ENCODE measurements around the gene PRELID1. TPM values are rescaled to one million over a fixed set of nuclear protein-coding genes. Genes with fewer than 3 reads are reported as not detected.

Gene PRELID1
- total RNA-seq, 1 experiment from 2014 or later, result 275 TPM

DNA sequence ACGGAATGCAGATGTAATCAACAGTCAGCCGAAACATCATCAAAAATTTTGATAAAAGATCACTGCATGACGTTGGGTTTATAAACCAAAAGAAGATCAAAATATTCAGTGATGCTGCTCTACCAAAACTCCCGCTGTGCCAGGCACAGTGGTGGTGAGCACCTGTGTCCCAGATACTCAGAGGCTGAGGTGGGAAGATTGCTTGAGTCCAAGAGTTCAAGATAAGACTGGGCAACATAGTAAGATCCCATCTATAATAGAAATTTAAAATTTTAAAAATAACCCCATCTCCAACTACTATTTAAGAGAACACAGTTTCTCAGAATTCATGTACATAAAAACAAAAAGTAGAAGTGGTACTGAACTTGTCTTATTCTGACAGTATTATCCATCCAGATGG is 44.1 kb downstream of the PRELID1 start:
- in situ Hi-C loops (cut with HindIII; ENCODE audit: low pct_unique_long_range_greater_than_20kb, low sequenced_read_pairs), result no loop called here
- BruUV-seq (replicated peaks), result TSS peak; percentile 7
- TF ChIP-seq TCF7L2 (IDR thresholded peaks at IDR 0.05; ENCODE audit: low read depth, low read length) (no peak), REST (IDR thresholded peaks at IDR 0.05; ENCODE audit: insufficient read depth in 1 of 2, low read depth in 2 of 2, low read length in 1 of 2) (no peak), SIN3A (IDR thresholded peaks at IDR 0.05; ENCODE audit: borderline replicate concordance, insufficient read depth, low read depth, low read length) (no peak), CTCF (IDR thresholded peaks at IDR 0.05) (no peak), POLR2AphosphoS5 (IDR thresholded peaks at IDR 0.05; ENCODE audit: low read depth, low read length) (no peak)
- DNase-seq (ENCODE audit: low read depth, low spot score) (no peak), ATAC-seq (no peak)
- CTCF ChIA-PET, result no interaction called here
- no peak overlapping the region for H3K4me3 ChIP-seq (ENCODE audit: low read depth in 2 of 2, low read length in 2 of 2)
- H3K27ac ChIP-seq (ENCODE audit: low read length), result no peak overlapping the region
- H3K27me3 ChIP-seq (ENCODE audit: control insufficient read depth, insufficient read depth, low read length), result no peaks in the 10 kb centered on the region
- no peaks in the 10 kb centered on the region for H3K9me3 ChIP-seq (ENCODE audit: control insufficient read depth, insufficient read depth, low read depth, low read length)
- peaks cover 23% of the 10 kb centered on the region for H3K4me1 ChIP-seq (ENCODE audit: control insufficient read depth, insufficient read depth, low read length)
- no peaks in the 10 kb centered on the region for H3K36me3 ChIP-seq (ENCODE audit: control insufficient read depth, insufficient read depth, low read length)
- POLR2A ChIA-PET, result no interaction called here
- intact Hi-C loops (cut with micrococcal nuclease; ENCODE audit: unreplicated experiment), result no loop called here

DNA sequence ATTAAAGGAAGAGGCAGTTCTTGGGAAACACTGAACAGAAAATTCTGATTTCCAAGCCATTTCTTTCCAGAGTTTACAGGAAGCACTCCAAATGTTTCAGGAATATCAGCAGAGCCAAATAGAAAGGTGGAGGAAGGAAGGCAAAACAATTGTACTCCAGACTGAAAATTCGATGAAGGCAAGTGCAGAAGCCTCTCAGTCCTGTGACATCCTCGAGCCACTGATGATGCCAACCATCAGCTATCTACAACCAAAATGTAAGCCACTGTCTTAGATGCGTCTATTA is 45.7 kb downstream of the PRELID1 start:
- ChIA-PET POLR2A (no interaction called here), CTCF (interaction anchor here (0.6 kb wide), 1 partner anchor 31 kb away, joined by 4 read pairs; no protein-coding TSS in a partner anchor)
- peaks cover 23% of the 10 kb centered on the region for H3K4me1 ChIP-seq (ENCODE audit: control insufficient read depth, insufficient read depth, low read length)
- ATAC-seq (no peak), DNase-seq (ENCODE audit: low read depth, low spot score) (no peak)
- BruUV-seq (replicated peaks), result TSS peak; percentile 77
- H3K27me3 ChIP-seq (ENCODE audit: control insufficient read depth, insufficient read depth, low read length), result no peaks in the 10 kb centered on the region
- no peaks in the 10 kb centered on the region for H3K9me3 ChIP-seq (ENCODE audit: control insufficient read depth, insufficient read depth, low read depth, low read length)
- H3K4me3 ChIP-seq (ENCODE audit: low read depth in 2 of 2, low read length in 2 of 2), result no peak overlapping the region; a peak in 1 of 4 replicates
- no peak overlapping the region for H3K27ac ChIP-seq (ENCODE audit: low read length)
- in situ Hi-C loops (cut with HindIII; ENCODE audit: low pct_unique_long_range_greater_than_20kb, low sequenced_read_pairs), result no loop called here
- H3K36me3 ChIP-seq (ENCODE audit: control insufficient read depth, insufficient read depth, low read length), result no peaks in the 10 kb centered on the region
- intact Hi-C loops (cut with micrococcal nuclease; ENCODE audit: unreplicated experiment), result no loop called here
- no peak for TF ChIP-seq SIN3A (IDR thresholded peaks at IDR 0.05; ENCODE audit: borderline replicate concordance, insufficient read depth, low read depth, low read length)
- TF ChIP-seq POLR2AphosphoS5 (IDR thresholded peaks at IDR 0.05; ENCODE audit: low read depth, low read length), result no peak
- no peak for TF ChIP-seq REST (IDR thresholded peaks at IDR 0.05; ENCODE audit: insufficient read depth in 1 of 2, low read depth in 2 of 2, low read length in 1 of 2)
- TF ChIP-seq CTCF (IDR thresholded peaks at IDR 0.05), result no peak

Measured in Panc1 (cell line).